GM19238 (cell line): ENCODE results near the gene UQCC2.

ENCODE experiments used
- DNase-seq: peaks from one replicate; pipeline ENCODE4 v3.0.0; 2011; ENCODE audit warnings: low spot score; ENCODE audit not compliant: insufficient read length

UQCC2 gene

GRCh38 chr6:33707771-33708170 lies 3.7 kb downstream of the UQCC2 start:
- DNase-seq: no peak

DNA sequence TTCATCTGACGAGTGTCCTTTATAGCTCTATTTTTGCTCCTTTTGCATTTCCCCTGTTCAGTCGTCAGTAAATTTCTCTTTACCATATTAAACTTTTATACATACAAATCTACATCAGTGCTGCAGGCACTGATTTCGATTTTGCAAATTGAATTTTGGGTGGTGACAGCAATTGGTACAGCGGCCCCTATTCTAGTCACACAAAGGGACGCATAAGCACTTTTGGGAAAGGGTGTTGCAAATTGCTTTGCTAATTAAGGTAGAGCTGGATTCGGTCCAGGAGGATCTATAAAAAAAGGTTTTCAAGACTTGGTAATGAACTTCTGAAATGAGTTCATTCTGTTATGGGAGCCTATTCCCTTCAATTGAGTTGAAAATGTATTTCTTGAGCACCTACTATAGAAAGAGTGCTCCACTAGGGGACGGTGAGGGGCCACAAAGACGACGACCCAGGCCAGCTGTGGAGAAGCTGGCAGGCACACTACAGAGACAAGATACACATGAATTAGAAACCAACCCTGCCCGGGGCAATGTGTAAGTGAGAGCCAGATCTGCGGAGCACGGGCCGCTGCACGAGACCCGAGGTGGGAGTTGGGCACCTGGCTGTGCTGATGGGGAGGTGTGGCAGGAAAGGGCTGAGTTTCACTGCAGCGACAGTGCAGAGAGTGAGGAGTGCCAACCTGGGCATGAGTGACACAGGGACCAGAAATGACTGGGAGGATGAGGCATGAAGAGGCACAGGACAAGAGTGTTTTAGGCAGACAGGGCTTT lies 5.4 kb downstream of the UQCC2 start:
- no peak for DNase-seq

- no peak for DNase-seq
Observed at GRCh38 chr6:33705268-33705885, 6.1 kb downstream of the UQCC2 start.

- no peak for DNase-seq
Observed at GRCh38 chr6:33704215-33705066, 7.1 kb downstream of the UQCC2 start.

GRCh38 chr6:33702345-33702977 lies 9.0 kb downstream of the UQCC2 start:
- peak; percentile 39 for DNase-seq

- DNase-seq: peak; percentile 53
Observed at GRCh38 chr6:33700391-33701050, 11.0 kb downstream of the UQCC2 start.

GRCh38 chr6:33699739-33700138 lies 11.8 kb downstream of the UQCC2 start:
- no peak for DNase-seq

- DNase-seq: no peak
Observed at GRCh38 chr6:33699131-33699530, 12.4 kb downstream of the UQCC2 start.

GRCh38 chr6:33698494-33698893 lies 13.0 kb downstream of the UQCC2 start:
- no peak for DNase-seq

GRCh38 chr6:33697845-33698244 lies 13.7 kb downstream of the UQCC2 start:
- no peak for DNase-seq

- DNase-seq: peak; percentile 48
Observed at GRCh38 chr6:33696548-33697518, 14.7 kb downstream of the UQCC2 start.

GRCh38 chr6:33696076-33696475 lies 15.4 kb downstream of the UQCC2 start:
- no peak for DNase-seq

- no peak for DNase-seq
Observed at GRCh38 chr6:33695451-33695887, 16.0 kb downstream of the UQCC2 start.

GRCh38 chr6:33694977-33695376 lies 16.5 kb downstream of the UQCC2 start:
- DNase-seq: no peak

GRCh38 chr6:33694401-33694931 lies 17.0 kb downstream of the UQCC2 start:
- DNase-seq: no peak

- DNase-seq: no peak
Observed at GRCh38 chr6:33693186-33694105, 18.1 kb downstream of the UQCC2 start.

- DNase-seq: peak; percentile 50
Observed at GRCh38 chr6:33692760-33693158, 18.7 kb downstream of the UQCC2 start.

DNA sequence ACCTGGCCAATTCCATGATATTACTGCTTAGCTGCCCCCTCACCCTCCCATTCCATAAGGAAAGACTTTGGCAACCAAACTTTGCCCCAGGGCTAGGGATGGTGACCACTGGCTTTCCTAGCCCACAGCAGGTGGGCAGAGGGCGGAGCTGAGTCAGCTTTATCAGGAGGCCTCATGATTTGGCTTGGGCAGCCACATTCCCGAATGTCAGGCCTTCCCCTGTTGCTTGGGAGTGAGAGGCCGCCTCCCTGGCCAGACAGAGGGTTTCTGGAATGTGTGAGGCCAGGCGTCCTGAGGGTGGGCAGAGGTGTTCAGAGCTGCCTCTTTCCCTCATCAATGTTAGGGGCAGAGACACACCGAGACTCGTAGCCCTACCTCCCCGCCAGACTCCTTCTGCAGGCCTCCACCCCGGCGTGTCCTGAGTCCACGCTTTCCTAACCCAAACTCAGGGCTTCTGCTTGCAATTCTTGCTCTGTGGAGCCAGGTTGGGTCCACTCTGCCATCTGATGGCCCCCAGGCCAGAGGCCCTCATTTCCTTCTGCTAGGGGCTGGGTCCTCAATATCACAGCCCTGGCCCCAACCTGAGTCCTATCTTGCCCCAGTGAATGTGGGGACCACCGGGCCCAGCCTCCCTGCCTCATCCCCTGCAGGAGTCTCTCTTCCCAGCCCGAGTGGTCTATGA lies 19.3 kb downstream of the UQCC2 start:
- no peak for DNase-seq
